ENCODE measurements around the gene PCNX2.

The PCNX2 gene

DNA sequence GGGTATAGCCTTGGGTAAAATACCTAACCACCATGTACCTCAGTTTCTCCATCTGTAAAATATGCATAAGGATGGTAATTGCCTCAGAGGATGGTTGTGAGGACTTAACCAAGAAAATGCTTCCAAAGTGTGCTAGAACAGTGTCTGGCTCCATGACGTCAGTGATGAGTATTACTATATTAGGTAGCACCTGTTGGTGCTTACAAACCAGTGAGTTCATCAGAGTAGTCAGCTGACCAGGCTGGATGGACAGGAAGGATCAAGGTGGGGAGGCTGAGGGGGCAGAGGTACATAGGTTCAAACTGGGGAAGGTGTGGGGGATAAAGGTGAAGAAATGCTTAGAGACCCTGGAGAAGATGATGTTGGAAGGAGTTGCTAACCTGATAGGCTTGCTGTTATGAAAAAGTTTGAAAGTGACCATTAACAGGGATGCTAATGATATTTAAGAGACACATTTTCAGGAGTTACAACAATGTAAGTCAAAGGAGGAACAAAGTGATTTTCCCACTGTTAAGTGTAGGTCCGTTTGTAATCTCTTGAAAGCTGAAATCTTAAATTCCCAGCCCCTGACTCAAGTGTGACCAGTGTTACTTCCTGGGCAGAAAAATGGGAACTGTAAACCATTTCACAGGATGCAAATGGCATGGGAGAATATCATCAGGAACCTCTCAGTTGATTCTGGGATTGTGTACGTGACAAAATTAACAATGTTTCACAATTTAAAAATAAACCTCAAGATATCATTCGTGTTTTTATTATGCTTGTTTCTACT, 340.7 kb downstream of the PCNX2 start:
- ChIA-PET POLR2A (no interaction called here), CTCF (interaction anchor here (0.7 to 1.9 kb wide), 4 partner anchors 9 to 166 kb away, joined by 3 to 4 read pairs (median 4); no protein-coding TSS in a partner anchor)
- Histone ChIP-seq H3K4me1 (ENCODE audit: control insufficient read depth, insufficient read depth, low read length) (peaks cover 15% of the 10 kb centered on the region), H3K27ac (ENCODE audit: extremely low read depth, low read depth, low read length) (no peak overlapping the region), H3K36me3 (ENCODE audit: control insufficient read depth in 2 of 2, insufficient read depth in 1 of 2, low read length in 2 of 2) (peaks cover 35 to 42% of the 10 kb centered on the region in 2 experiments), H3K9me3 (ENCODE audit: control insufficient read depth, insufficient read depth, low read depth, low read length) (peaks cover 7% of the 10 kb centered on the region), H3K4me3 (ENCODE audit: low read depth, low read length) (no peak overlapping the region)
- TF ChIP-seq SCRT1 (tag by site-specific recombination; IDR thresholded peaks at IDR 0.05; ENCODE audit: borderline replicate concordance) (peak; percentile 82; the same call in 1 of the 2 replicates), SCRT2 (tag by site-specific recombination; IDR thresholded peaks at IDR 0.05) (peak; percentile 94), ZNF548 (tag by site-specific recombination; IDR thresholded peaks at IDR 0.05) (no peak)
- TF ChIP-seq, protein P1, sequence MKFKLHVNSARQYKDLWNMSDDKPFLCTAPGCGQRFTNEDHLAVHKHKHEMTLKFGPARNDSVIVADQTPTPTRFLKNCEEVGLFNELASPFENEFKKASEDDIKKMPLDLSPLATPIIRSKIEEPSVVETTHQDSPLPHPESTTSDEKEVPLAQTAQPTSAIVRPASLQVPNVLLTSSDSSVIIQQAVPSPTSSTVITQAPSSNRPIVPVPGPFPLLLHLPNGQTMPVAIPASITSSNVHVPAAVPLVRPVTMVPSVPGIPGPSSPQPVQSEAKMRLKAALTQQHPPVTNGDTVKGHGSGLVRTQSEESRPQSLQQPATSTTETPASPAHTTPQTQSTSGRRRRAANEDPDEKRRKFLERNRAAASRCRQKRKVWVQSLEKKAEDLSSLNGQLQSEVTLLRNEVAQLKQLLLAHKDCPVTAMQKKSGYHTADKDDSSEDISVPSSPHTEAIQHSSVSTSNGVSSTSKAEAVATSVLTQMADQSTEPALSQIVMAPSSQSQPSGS (tag by site-specific recombination; IDR thresholded peaks at IDR 0.05; ENCODE audit: low read depth), result no peak

- Histone ChIP-seq H3K27ac (ENCODE audit: extremely low read depth, low read depth, low read length) (peak overlapping the region; percentile 42), H3K4me1 (ENCODE audit: control insufficient read depth, insufficient read depth, low read length) (peaks cover 17% of the 10 kb centered on the region), H3K4me3 (ENCODE audit: low read depth, low read length) (no peak overlapping the region), H3K36me3 (ENCODE audit: control insufficient read depth in 2 of 2, insufficient read depth in 1 of 2, low read length in 2 of 2) (peaks cover 18 to 24% of the 10 kb centered on the region in 2 experiments), H3K9me3 (ENCODE audit: control insufficient read depth, insufficient read depth, low read depth, low read length) (no peaks in the 10 kb centered on the region)
- ChIA-PET CTCF (interaction anchor here (0.5 to 2.0 kb wide), 21 partner anchors 10 to 1340 kb away, joined by 3 to 8 read pairs (median 4); no protein-coding TSS in a partner anchor), POLR2A (interaction anchor here (0.6 to 0.9 kb wide), 4 partner anchors 35 to 323 kb away, joined by 3 to 4 read pairs (median 3); partner anchors contain the start of gene SIPA1L2)
- TF ChIP-seq ZNF658 (tag by site-specific recombination; IDR thresholded peaks at IDR 0.05) (no peak), SETDB1 (IDR thresholded peaks at IDR 0.05; ENCODE audit: insufficient read length, low read length) (no peak), SALL2 (tag by site-specific recombination; IDR thresholded peaks at IDR 0.05; ENCODE audit: borderline replicate concordance) (no peak), ZNF19 (tag by site-specific recombination; IDR thresholded peaks at IDR 0.05; ENCODE audit: low read depth) (no peak), ZNF140 (tag by site-specific recombination; IDR thresholded peaks at IDR 0.05) (no peak), ZFP41 (tag by site-specific recombination; IDR thresholded peaks at IDR 0.05; ENCODE audit: borderline replicate concordance) (no peak), ZNF580 (tag by site-specific recombination; IDR thresholded peaks at IDR 0.05) (no peak; the same call in 1 of the 2 replicates), ZNF670 (tag by site-specific recombination; IDR thresholded peaks at IDR 0.05; ENCODE audit: low read depth) (no peak), ZNF354C (tag by site-specific recombination; IDR thresholded peaks at IDR 0.05; ENCODE audit: borderline replicate concordance, low read depth) (no peak), ZNF274 (IDR thresholded peaks at IDR 0.05; ENCODE audit: low read length) (no peak), ZNF274 (tag by site-specific recombination; IDR thresholded peaks at IDR 0.05; ENCODE audit: borderline replicate concordance) (no peak; the same call in 1 of the 2 replicates), GLIS2 (tag by site-specific recombination; IDR thresholded peaks at IDR 0.05) (no peak), ZNF114 (tag by site-specific recombination; IDR thresholded peaks at IDR 0.05) (no peak), ZNF529 (tag by site-specific recombination; IDR thresholded peaks at IDR 0.05; ENCODE audit: insufficient replicate concordance) (no peak), SCRT1 (tag by site-specific recombination; IDR thresholded peaks at IDR 0.05; ENCODE audit: borderline replicate concordance) (no peak), ZNF747 (tag by site-specific recombination; IDR thresholded peaks at IDR 0.05) (no peak), EGR2 (tag by site-specific recombination; IDR thresholded peaks at IDR 0.05; ENCODE audit: low read depth) (no peak), ZNF610 (tag by site-specific recombination; IDR thresholded peaks at IDR 0.05; ENCODE audit: borderline replicate concordance) (no peak)
- TF ChIP-seq, protein P2, sequence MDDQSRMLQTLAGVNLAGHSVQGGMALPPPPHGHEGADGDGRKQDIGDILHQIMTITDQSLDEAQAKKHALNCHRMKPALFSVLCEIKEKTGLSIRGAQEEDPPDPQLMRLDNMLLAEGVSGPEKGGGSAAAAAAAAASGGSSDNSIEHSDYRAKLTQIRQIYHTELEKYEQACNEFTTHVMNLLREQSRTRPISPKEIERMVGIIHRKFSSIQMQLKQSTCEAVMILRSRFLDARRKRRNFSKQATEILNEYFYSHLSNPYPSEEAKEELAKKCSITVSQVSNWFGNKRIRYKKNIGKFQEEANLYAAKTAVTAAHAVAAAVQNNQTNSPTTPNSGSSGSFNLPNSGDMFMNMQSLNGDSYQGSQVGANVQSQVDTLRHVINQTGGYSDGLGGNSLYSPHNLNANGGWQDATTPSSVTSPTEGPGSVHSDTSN (CRISPR knock-in tag; IDR thresholded peaks at IDR 0.05), result no peak
- TF ChIP-seq, protein P3, sequence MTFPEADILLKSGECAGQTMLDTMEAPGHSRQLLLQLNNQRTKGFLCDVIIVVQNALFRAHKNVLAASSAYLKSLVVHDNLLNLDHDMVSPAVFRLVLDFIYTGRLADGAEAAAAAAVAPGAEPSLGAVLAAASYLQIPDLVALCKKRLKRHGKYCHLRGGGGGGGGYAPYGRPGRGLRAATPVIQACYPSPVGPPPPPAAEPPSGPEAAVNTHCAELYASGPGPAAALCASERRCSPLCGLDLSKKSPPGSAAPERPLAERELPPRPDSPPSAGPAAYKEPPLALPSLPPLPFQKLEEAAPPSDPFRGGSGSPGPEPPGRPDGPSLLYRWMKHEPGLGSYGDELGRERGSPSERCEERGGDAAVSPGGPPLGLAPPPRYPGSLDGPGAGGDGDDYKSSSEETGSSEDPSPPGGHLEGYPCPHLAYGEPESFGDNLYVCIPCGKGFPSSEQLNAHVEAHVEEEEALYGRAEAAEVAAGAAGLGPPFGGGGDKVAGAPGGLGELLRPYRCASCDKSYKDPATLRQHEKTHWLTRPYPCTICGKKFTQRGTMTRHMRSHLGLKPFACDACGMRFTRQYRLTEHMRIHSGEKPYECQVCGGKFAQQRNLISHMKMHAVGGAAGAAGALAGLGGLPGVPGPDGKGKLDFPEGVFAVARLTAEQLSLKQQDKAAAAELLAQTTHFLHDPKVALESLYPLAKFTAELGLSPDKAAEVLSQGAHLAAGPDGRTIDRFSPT (tag by site-specific recombination; IDR thresholded peaks at IDR 0.05), result no peak
These were observed 342.7 kb downstream of the PCNX2 start for GRCh38 chr1:232952514-232953499.
